Activated naive CD4-positive, alpha-beta T cell treated with anti-CD3 and anti-CD28 coated beads, Interleukin-2, amount 50 U/mL, for 72 hours (primary cell): ENCODE measurements around the gene CENPX. TPM values are rescaled to one million over a fixed set of nuclear protein-coding genes. Genes with fewer than 3 reads are reported as not detected.

Experiments used
- ATAC-seq, 2 donors: fragments of 150-1000 bp; cut with Tn5 transposase; 2 replicates each; pipeline ENCODE4 v1.10.0; 2021; ENCODE audit warnings: mild to moderate bottlenecking in 2 of 2, moderate library complexity in 2 of 2
- DNase-seq, 2 donors: peaks; one replicate each; pipeline ENCODE4 v3.0.0; 2021 to 2022; ENCODE audit warnings: low spot score in 2 of 2
- H3K27ac Mint-ChIP-seq, 2 donors: one replicate each; pipeline ENCODE4 v1.8.0; 2022; ENCODE audit warnings: mild to moderate bottlenecking in 2 of 2, mixed read lengths in 2 of 2
- H3K36me3 Mint-ChIP-seq, 2 donors: one replicate each; pipeline ENCODE4 v1.8.0; 2022; ENCODE audit warnings: mixed read lengths in 2 of 2
- H3K9me3 Mint-ChIP-seq, 2 donors: one replicate each; pipeline ENCODE4 v1.8.0; 2022; ENCODE audit warnings: mixed read lengths in 2 of 2
- total RNA-seq, 2 donors: library from RNA; stranded (reverse); gene quantifications; one replicate each; pipeline ENCODE4 v1.2.3, GENCODE V29; 2022

CENPX gene
- total RNA-seq, 2 donors from 2014 or later, result 47.8 to 62.7 TPM

GRCh38 chr17:82000803-82001570, 21.7 kb downstream of the CENPX start:
- no peak for DNase-seq
- H3K36me3 Mint-ChIP-seq, result no peaks in the 10 kb centered on the region
- H3K27ac Mint-ChIP-seq, result no peak overlapping the region
- no peak for ATAC-seq
- H3K9me3 Mint-ChIP-seq, result no peaks in the 10 kb centered on the region

GRCh38 chr17:81999976-82000802, 22.5 kb downstream of the CENPX start:
- no peak overlapping the region for H3K27ac Mint-ChIP-seq
- no peaks in the 10 kb centered on the region for H3K36me3 Mint-ChIP-seq
- no peak for ATAC-seq
- H3K9me3 Mint-ChIP-seq, result no peaks in the 10 kb centered on the region
- no peak for DNase-seq

- no peak for DNase-seq
- Mint-ChIP-seq H3K27ac (no peak overlapping the region), H3K9me3 (no peaks in the 10 kb centered on the region), H3K36me3 (no peaks in the 10 kb centered on the region)
- no peak for ATAC-seq
Observed at GRCh38 chr17:81999587-81999975, 23.1 kb downstream of the CENPX start.

GRCh38 chr17:81998691-81999438, 23.8 kb downstream of the CENPX start:
- Mint-ChIP-seq H3K36me3 (no peaks in the 10 kb centered on the region), H3K9me3 (no peaks in the 10 kb centered on the region), H3K27ac (no peak overlapping the region)
- no peak for ATAC-seq
- no peak for DNase-seq

- Mint-ChIP-seq H3K27ac (no peak overlapping the region), H3K36me3 (no peaks in the 10 kb centered on the region), H3K9me3 (no peaks in the 10 kb centered on the region)
- ATAC-seq, result no peak
- DNase-seq, result no peak
Observed at GRCh38 chr17:81998212-81998611, 24.5 kb downstream of the CENPX start.

- H3K9me3 Mint-ChIP-seq, result no peaks in the 10 kb centered on the region
- peak overlapping the region in 1 of 2 donors; percentile 50 for H3K27ac Mint-ChIP-seq
- H3K36me3 Mint-ChIP-seq, result no peaks in the 10 kb centered on the region
- DNase-seq, result no peak
- no peak for ATAC-seq
Observed at GRCh38 chr17:81996757-81997441, 25.8 kb downstream of the CENPX start.

GRCh38 chr17:81996232-81996756, 26.4 kb downstream of the CENPX start:
- H3K9me3 Mint-ChIP-seq, result no peaks in the 10 kb centered on the region
- H3K36me3 Mint-ChIP-seq, result no peaks in the 10 kb centered on the region
- no peak overlapping the region for H3K27ac Mint-ChIP-seq
- ATAC-seq (no peak), DNase-seq (no peak)

GRCh38 chr17:81995463-81996231, 27.0 kb downstream of the CENPX start:
- H3K36me3 Mint-ChIP-seq, result no peaks in the 10 kb centered on the region

GRCh38 chr17:81994593-81995462, 27.9 kb downstream of the CENPX start:
- no peaks in the 10 kb centered on the region for H3K36me3 Mint-ChIP-seq
- H3K27ac Mint-ChIP-seq, result no peak overlapping the region
- ATAC-seq (no peak), DNase-seq (no peak)
- no peaks in the 10 kb centered on the region for H3K9me3 Mint-ChIP-seq

More at GRCh38 chr17:81995463-81996231, 27.0 kb downstream of the CENPX start:
- ATAC-seq (no peak), DNase-seq (no peak)
- Mint-ChIP-seq H3K9me3 (no peaks in the 10 kb centered on the region), H3K27ac (no peak overlapping the region)

GRCh38 chr17:81993729-81994592, 28.7 kb downstream of the CENPX start:
- DNase-seq (no peak), ATAC-seq (no peak)
- Mint-ChIP-seq H3K9me3 (no peaks in the 10 kb centered on the region), H3K36me3 (no peaks in the 10 kb centered on the region), H3K27ac (no peak overlapping the region)

GRCh38 chr17:81992306-81993102, 30.2 kb downstream of the CENPX start:
- no peaks in the 10 kb centered on the region for H3K9me3 Mint-ChIP-seq
- no peak for ATAC-seq

GRCh38 chr17:81991684-81992305, 30.9 kb downstream of the CENPX start:
- Mint-ChIP-seq H3K9me3 (no peaks in the 10 kb centered on the region), H3K36me3 (no peaks in the 10 kb centered on the region), H3K27ac (no peak overlapping the region)
- ATAC-seq, result peak in 1 of 2 donors; percentile 29
- no peak for DNase-seq

More at GRCh38 chr17:81992306-81993102, 30.2 kb downstream of the CENPX start:
- DNase-seq, result no peak
- H3K36me3 Mint-ChIP-seq, result no peaks in the 10 kb centered on the region
- H3K27ac Mint-ChIP-seq, result no peak overlapping the region
